OCI-LY1 (cell line): Measurements from ENCODE around the gene GUCA2A.
"Not testable (repeated sequence)": the region's sequence is repeated elsewhere in the genome, so short reads cannot be mapped to it uniquely, and the experiment has no call there.

ENCODE experiments used
- H2AFZ ChIP-seq: fragments of 200-600 bp; sonication (generic), shearing (Covaris generic); 2 replicates; pipeline ENCODE4 v1.6.0; 2014; ENCODE audit warnings: antibody characterized with exemption, mild to moderate bottlenecking, low read length
- H3F3A ChIP-seq: fragments of 200-600 bp; sonication (generic), shearing (Covaris generic); 2 replicates; pipeline ENCODE4 v1.6.0; 2014; ENCODE audit warnings: mild to moderate bottlenecking, antibody characterized with exemption, low read length, moderate library complexity; ENCODE audit not compliant: insufficient read depth
- H3K27ac ChIP-seq: fragments of 200-600 bp; sonication (generic); 2 replicates; pipeline ENCODE4 v1.5.1; 2014; ENCODE audit warnings: low read length, mixed run types, mild to moderate bottlenecking, low read depth; ENCODE audit not compliant: poor library complexity, severe bottlenecking
- H3K27me3 ChIP-seq: fragments of 200-600 bp; sonication (generic); 2 replicates; pipeline ENCODE4 v1.6.0; 2014; ENCODE audit warnings: antibody characterized with exemption, mild to moderate bottlenecking, low read length, moderate library complexity; ENCODE audit not compliant: insufficient read depth
- H3K36me3 ChIP-seq: fragments of 200-600 bp; sonication (generic); 2 replicates; pipeline ENCODE4 v1.6.1; 2014; ENCODE audit warnings: mild to moderate bottlenecking, antibody characterized with exemption, low read length, moderate library complexity, mixed read lengths; ENCODE audit not compliant: insufficient read depth
- H3K4me1 ChIP-seq: fragments of 200-600 bp; sonication (generic); 2 replicates; pipeline ENCODE4 v1.5.1; 2014; ENCODE audit warnings: mild to moderate bottlenecking, low read length, moderate library complexity; ENCODE audit not compliant: insufficient read depth, severe bottlenecking
- H3K4me2 ChIP-seq: fragments of 200-600 bp; sonication (generic), shearing (Covaris generic); 2 replicates; pipeline ENCODE4 v1.6.1; 2014; ENCODE audit warnings: low read length
- H3K4me3 ChIP-seq: fragments of 200-600 bp; sonication (generic); 2 replicates; pipeline ENCODE4 v1.5.1; 2014; ENCODE audit warnings: low read length, low read depth, mild to moderate bottlenecking, mixed read lengths; ENCODE audit not compliant: poor library complexity, severe bottlenecking
- H3K79me2 ChIP-seq: fragments of 200-600 bp; shearing (Covaris generic); 2 replicates; pipeline ENCODE4 v1.6.1; 2016; ENCODE audit warnings: mixed run types, low read length, mixed read lengths; ENCODE audit not compliant: insufficient read depth
- H3K9ac ChIP-seq: fragments of 200-600 bp; sonication (generic), shearing (Covaris generic); 2 replicates; pipeline ENCODE4 v1.6.1; 2014; ENCODE audit warnings: mild to moderate bottlenecking, low read length, mixed read lengths
- H3K9me2 ChIP-seq: fragments of 200-600 bp; sonication (generic), shearing (Covaris generic); 2 replicates; pipeline ENCODE4 v1.6.1; 2014; ENCODE audit warnings: low read depth, mild to moderate bottlenecking, low read length, mixed read lengths
- H3K9me3 ChIP-seq: fragments of 200-600 bp; shearing (Covaris generic); 2 replicates; pipeline ENCODE4 v1.6.1; 2014; ENCODE audit warnings: low read length, mixed read lengths
- H4K20me1 ChIP-seq: fragments of 200-600 bp; sonication (generic), shearing (Covaris generic); 2 replicates; pipeline ENCODE4 v1.6.0; 2016; ENCODE audit warnings: mild to moderate bottlenecking, low read length; ENCODE audit not compliant: insufficient read depth
- CTCF ChIP-seq: fragments of 200-600 bp; sonication (generic), shearing (Covaris generic); IDR thresholded peaks from 2 replicates; pipeline ENCODE4 v1.5.1; 2017; ENCODE audit warnings: mild to moderate bottlenecking, antibody characterized with exemption, low read length, moderate library complexity, mixed read lengths
- EZH2 ChIP-seq: fragments of 200-600 bp; sonication (generic), shearing (Covaris generic); IDR thresholded peaks from 2 replicates; pipeline ENCODE4 v1.8.0; 2017; ENCODE audit warnings: borderline replicate concordance, mixed run types, mild to moderate bottlenecking, antibody characterized with exemption, low read length, moderate library complexity, mixed read lengths

GUCA2A gene

GRCh38 chr1:42209526-42210251 is 45.1 kb upstream of the GUCA2A start:
- Histone ChIP-seq H3K36me3 (peaks cover 38% of the 10 kb centered on the region), H4K20me1 (no peaks in the 10 kb centered on the region), H3K9me3 (no peaks in the 10 kb centered on the region), H3K9ac (no peak overlapping the region), H3K4me3 (no peak overlapping the region), H3K79me2 (0 out of 2 replicates have a peak, but pooled peaks cover 5% of the 10 kb centered on the region), H3K4me2 (no peak overlapping the region), H3F3A (no peaks in the 10 kb centered on the region), H2AFZ (no peak overlapping the region), H3K9me2 (no peaks in the 10 kb centered on the region), H3K27ac (no peak overlapping the region), H3K27me3 (no peaks in the 10 kb centered on the region), H3K4me1 (no peaks in the 10 kb centered on the region)
- TF ChIP-seq EZH2 (no peak), CTCF (no peak)

- not testable (repeated sequence) for H3K9ac ChIP-seq, H4K20me1 ChIP-seq, H3K27ac ChIP-seq, H3K27me3 ChIP-seq, H3F3A ChIP-seq, H3K79me2 ChIP-seq, H3K9me2 ChIP-seq, H3K4me1 ChIP-seq, H3K4me3 ChIP-seq, H3K4me2 ChIP-seq, H3K9me3 ChIP-seq, H2AFZ ChIP-seq
- peaks cover 50% of the 10 kb centered on the region for H3K36me3 ChIP-seq
Measured at GRCh38 chr1:42206930-42207329, 42.4 kb upstream of the GUCA2A start.

- Histone ChIP-seq H3K9ac (no peak overlapping the region), H3K36me3 (peaks cover 54% of the 10 kb centered on the region), H4K20me1 (no peaks in the 10 kb centered on the region), H2AFZ (no peak overlapping the region), H3K4me2 (no peak overlapping the region), H3K27ac (no peak overlapping the region), H3K9me2 (no peaks in the 10 kb centered on the region), H3K79me2 (no peaks in the 10 kb centered on the region), H3K27me3 (no peaks in the 10 kb centered on the region), H3F3A (no peaks in the 10 kb centered on the region), H3K4me1 (no peaks in the 10 kb centered on the region), H3K9me3 (no peaks in the 10 kb centered on the region), H3K4me3 (no peak overlapping the region)
- no peak for TF ChIP-seq CTCF
- TF ChIP-seq EZH2 = no peak
Measured at GRCh38 chr1:42206164-42206563, 41.6 kb upstream of the GUCA2A start.

GRCh38 chr1:42201986-42202385 is 37.4 kb upstream of the GUCA2A start:
- no peak overlapping the region for H2AFZ ChIP-seq
- H3K9me2 ChIP-seq = no peaks in the 10 kb centered on the region
- H3K4me1 ChIP-seq = no peaks in the 10 kb centered on the region
- H3K36me3 ChIP-seq = peaks cover 68% of the 10 kb centered on the region
- no peak overlapping the region for H3K9ac ChIP-seq
- H3K9me3 ChIP-seq = no peaks in the 10 kb centered on the region
- TF ChIP-seq CTCF (no peak), EZH2 (no peak)
- H3F3A ChIP-seq = no peaks in the 10 kb centered on the region
- H3K27ac ChIP-seq = no peak overlapping the region
- H4K20me1 ChIP-seq = no peaks in the 10 kb centered on the region
- no peaks in the 10 kb centered on the region for H3K27me3 ChIP-seq
- no peak overlapping the region for H3K4me2 ChIP-seq
- H3K4me3 ChIP-seq = no peak overlapping the region
- no peaks in the 10 kb centered on the region for H3K79me2 ChIP-seq
